GM12873 (cell line): Measurements from ENCODE around the gene COMMD7.

Experiments
- TF ChIP-seq, protein P1 (sequence below): IDR thresholded peaks from 2 replicates; pipeline ENCODE4 v1.5.1; 2012; ENCODE audit warnings: low read depth, mild to moderate bottlenecking, moderate library complexity, low read length, control low read depth; ENCODE audit not compliant: insufficient read depth; ENCODE audit errors: missing control alignments

Gene COMMD7

DNA sequence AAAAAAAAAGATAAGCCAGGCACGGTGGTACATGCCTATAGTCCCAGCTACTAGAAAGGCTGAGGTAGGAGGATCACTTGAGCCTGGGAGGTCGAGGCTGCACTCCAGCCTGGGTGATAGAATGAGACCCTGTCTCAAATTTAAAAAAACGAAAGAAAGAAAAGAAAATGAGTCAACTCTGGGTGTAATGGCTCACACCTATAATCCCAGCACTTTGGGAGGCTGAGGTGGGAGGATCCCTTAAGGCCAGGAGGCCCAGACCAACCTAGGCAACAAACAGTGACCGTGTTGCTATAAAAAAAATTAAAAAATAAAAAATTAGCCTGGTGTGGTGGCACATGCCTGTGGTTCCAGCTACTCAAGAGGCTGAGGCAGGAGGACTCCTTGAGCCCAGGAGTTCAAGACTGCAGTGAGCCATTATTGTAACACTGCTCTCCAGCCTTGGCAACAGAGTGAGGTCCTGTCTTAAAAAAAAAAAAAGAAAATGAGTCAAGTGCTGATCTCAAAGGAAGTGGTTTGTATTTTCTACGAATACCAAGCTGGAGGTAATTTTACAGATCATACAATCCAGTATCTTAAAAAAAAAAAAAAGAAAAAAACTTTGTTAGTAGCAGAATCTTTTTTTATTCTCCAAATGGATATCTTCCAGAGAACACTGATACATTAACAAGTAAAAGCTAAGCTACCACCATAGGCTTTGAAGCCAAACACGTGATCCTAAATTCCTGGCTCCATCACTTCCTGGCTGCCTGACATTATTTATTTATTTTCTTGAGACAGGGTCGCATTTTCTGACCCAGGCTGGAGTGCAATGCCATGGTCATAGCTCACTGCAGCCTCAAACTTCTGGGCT is 5.7 kb downstream of the COMMD7 start:
- TF ChIP-seq, protein P1, sequence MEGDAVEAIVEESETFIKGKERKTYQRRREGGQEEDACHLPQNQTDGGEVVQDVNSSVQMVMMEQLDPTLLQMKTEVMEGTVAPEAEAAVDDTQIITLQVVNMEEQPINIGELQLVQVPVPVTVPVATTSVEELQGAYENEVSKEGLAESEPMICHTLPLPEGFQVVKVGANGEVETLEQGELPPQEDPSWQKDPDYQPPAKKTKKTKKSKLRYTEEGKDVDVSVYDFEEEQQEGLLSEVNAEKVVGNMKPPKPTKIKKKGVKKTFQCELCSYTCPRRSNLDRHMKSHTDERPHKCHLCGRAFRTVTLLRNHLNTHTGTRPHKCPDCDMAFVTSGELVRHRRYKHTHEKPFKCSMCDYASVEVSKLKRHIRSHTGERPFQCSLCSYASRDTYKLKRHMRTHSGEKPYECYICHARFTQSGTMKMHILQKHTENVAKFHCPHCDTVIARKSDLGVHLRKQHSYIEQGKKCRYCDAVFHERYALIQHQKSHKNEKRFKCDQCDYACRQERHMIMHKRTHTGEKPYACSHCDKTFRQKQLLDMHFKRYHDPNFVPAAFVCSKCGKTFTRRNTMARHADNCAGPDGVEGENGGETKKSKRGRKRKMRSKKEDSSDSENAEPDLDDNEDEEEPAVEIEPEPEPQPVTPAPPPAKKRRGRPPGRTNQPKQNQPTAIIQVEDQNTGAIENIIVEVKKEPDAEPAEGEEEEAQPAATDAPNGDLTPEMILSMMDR, result no peak

DNA sequence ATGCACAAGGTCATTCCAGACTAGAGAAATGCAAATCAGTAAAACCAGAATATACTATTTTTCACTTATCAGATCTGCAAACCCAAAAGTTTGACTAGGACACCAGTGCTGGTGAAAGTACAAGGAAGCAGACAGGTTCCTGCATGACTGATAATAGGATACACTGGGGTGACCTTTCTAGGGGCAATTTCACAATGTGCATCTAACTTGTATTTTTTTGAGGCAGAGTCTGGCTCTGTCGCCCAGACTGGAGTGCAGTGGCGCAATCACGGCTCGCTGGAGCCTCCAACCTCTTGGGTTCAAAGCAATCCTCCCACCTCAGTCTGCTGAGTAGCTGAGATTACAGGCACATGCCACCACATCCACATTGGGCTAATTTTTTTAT is 11.4 kb downstream of the COMMD7 start:
- TF ChIP-seq, protein P1, result no peak

DNA sequence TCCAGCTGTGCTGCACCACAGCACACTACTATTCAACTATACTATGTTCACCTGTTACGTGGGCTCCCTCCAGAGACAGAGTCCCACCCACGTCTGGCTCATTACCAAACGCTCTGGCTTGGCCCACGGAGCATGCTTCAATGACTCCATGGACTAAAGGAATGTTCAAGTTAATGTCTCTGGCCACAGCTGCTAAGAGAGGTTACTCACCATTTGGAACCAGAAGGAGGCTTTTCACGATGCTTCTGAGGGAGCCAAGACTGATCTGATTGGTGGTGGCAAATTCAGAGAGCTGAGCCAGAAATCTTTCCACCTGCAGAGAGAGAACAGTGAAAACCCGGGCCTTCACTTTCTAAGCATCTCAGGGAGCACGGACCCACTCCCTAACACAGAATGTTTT is 15.6 kb downstream of the COMMD7 start:
- TF ChIP-seq, protein P1, result no peak

DNA sequence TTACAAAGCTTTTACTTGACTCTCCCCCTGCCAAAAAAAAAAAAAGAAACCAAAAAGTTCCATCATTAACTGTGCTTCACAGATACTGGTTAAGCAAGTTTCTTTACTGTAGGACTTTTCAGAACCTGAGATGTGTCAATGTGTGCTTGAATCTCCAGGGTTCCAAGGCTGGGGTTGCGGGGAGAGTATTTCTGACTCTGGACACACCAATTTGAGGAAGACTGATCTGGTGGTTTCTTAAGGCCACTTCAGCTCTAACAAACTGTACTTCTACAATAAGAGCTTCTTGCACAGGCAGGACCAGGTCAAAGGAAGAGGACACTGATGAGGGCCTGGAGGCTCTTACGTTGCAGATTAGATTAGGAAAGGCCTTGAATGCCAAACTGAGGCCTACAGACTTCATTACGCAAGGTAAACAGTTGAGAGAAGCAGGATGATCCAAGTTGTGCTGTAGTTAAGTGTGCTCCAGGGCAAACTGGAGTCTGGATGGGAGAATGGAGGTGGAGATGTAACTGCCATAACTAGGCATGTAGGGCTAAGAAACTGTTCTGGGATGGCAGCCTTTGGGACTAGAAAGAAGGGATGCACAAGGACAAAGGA is 24.4 kb downstream of the COMMD7 start:
- TF ChIP-seq, protein P1, result no peak

DNA sequence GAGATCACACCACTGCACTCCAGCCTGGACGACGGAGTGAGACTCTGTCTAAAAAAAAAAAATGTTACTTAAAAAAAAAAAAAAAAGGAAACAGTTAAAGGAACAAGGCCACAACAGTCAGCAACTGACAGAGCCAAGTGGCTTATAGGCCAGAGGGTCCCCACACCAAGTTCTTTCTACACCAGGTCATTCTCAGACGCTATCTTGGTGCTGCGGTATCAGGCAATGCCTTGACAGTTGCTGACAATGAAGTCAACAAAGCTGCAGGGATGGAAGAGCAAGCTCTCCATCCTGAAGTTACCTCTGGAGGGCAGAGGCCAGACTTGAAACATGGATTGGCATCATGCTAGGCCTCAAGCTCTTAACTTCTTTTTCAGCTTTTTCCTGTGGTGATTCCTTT is 31.9 kb downstream of the COMMD7 start:
- TF ChIP-seq, protein P1, result no peak

DNA sequence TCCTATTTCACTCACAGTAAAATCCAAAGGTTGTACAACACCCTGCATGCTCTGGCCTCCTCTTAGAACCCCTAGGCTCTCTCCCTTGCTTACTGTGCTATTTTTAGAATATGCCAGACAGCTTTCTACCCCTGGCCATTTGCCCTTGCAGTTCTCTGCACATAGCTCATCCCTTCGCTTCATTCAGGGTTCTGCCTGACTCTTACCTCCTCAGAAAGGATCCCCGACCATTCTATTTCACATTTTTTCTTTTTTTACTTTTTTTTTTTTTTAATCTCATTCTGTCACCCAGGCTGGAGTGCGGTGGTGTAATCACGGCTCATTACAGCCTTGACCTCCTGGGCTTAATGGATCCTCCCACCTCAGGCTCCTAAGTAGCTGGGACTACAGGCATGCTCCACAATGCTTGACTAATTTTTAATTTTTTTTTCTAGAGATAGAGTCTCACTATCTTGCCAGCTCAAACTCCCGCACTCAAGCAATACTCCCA is 33.6 kb downstream of the COMMD7 start:
- TF ChIP-seq, protein P1, result no peak

DNA sequence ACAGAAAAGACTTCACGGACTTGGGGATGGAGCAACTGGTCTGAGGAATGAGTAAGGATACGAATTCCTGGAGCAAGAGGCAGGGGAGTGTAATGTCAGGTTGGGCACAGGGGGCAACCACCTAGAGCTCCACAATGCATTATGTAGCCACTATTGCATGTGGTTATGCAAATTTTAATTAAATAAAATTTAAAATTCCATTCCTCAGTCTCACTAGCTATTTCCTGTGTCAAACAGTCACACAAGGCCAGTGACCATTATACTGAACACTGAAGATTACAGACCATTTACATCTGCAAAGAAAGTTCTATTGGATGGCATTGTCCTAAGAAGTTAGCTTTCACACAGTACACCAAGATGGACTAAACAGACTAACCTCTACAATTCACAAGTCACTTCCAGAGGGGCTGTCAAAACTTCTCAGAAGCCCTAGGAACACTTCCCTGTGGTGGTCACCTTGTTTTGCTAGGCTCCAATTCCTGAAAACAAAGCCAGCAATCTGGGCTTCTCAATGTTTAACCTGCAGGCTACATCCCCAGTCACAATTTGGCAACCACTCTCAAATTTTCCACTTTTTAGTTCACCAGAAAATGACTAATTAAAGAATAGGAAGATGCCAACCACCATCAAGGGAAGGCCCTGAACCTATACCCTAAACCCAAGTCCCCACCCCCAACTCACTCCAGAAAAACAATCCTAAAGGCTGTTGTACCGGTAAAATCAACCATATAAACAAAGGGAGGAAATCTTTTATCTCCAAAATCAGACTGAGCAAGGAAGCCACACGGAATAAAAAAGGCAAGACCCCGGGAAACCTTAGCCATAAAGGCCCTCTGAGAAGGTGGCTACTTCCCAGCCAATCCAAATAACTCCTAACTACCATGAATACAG is 35.3 kb downstream of the COMMD7 start:
- TF ChIP-seq, protein P1, result no peak
